ENCODE results near the gene RABL2B. TPM values are rescaled to one million over a fixed set of nuclear protein-coding genes. Genes with fewer than 3 reads are reported as not detected.
A peak's percentile ranks its signal among the peaks of the same experiment; 100 is the strongest.

The RABL2B gene
- total RNA-seq, 1 donor from 2014 or later, result 19.2 TPM

- TF ChIP-seq CTCF (IDR thresholded peaks at IDR 0.05; ENCODE audit: partially characterized antibody, unreplicated experiment), result peak; percentile 62
- Mint-ChIP-seq H3K27me3 (ENCODE audit: unreplicated experiment) (peaks cover 33% of the 10 kb centered on the region), H3K4me3 (ENCODE audit: unreplicated experiment) (no peak overlapping the region), H3K4me1 (ENCODE audit: low read depth, unreplicated experiment) (no peaks in the 10 kb centered on the region), H3K27ac (ENCODE audit: unreplicated experiment) (no peak overlapping the region), H3K36me3 (ENCODE audit: unreplicated experiment) (no peaks in the 10 kb centered on the region), H3K9me3 (ENCODE audit: unreplicated experiment) (peaks cover 6% of the 10 kb centered on the region)
- no peak for DNase-seq
These were observed 51.4 kb downstream of the RABL2B start for GRCh38 chr22:50731811-50732624.

GRCh38 chr22:50730941-50731661 is 52.3 kb downstream of the RABL2B start:
- no peaks in the 10 kb centered on the region for H3K36me3 Mint-ChIP-seq (ENCODE audit: unreplicated experiment)
- peaks cover 7% of the 10 kb centered on the region for H3K9me3 Mint-ChIP-seq (ENCODE audit: unreplicated experiment)
- peaks cover 34% of the 10 kb centered on the region for H3K27me3 Mint-ChIP-seq (ENCODE audit: unreplicated experiment)
- no peak for DNase-seq
- no peak overlapping the region for H3K4me3 Mint-ChIP-seq (ENCODE audit: unreplicated experiment)
- TF ChIP-seq CTCF (IDR thresholded peaks at IDR 0.05; ENCODE audit: partially characterized antibody, unreplicated experiment), result no peak
- H3K4me1 Mint-ChIP-seq (ENCODE audit: low read depth, unreplicated experiment), result no peaks in the 10 kb centered on the region
- no peak overlapping the region for H3K27ac Mint-ChIP-seq (ENCODE audit: unreplicated experiment)

GRCh38 chr22:50730013-50730891 is 53.2 kb downstream of the RABL2B start:
- no peak overlapping the region for H3K27ac Mint-ChIP-seq (ENCODE audit: unreplicated experiment)
- peaks cover 7% of the 10 kb centered on the region for H3K9me3 Mint-ChIP-seq (ENCODE audit: unreplicated experiment)

GRCh38 chr22:50729391-50730012 is 53.9 kb downstream of the RABL2B start:
- peaks cover 7% of the 10 kb centered on the region for H3K9me3 Mint-ChIP-seq (ENCODE audit: unreplicated experiment)
- no peak overlapping the region for H3K27ac Mint-ChIP-seq (ENCODE audit: unreplicated experiment)
- H3K36me3 Mint-ChIP-seq (ENCODE audit: unreplicated experiment), result no peaks in the 10 kb centered on the region
- TF ChIP-seq CTCF (IDR thresholded peaks at IDR 0.05; ENCODE audit: partially characterized antibody, unreplicated experiment), result no peak
- DNase-seq, result peak; percentile 24
- no peaks in the 10 kb centered on the region for H3K4me1 Mint-ChIP-seq (ENCODE audit: low read depth, unreplicated experiment)
- no peak overlapping the region for H3K4me3 Mint-ChIP-seq (ENCODE audit: unreplicated experiment)
- H3K27me3 Mint-ChIP-seq (ENCODE audit: unreplicated experiment), result peaks cover 30% of the 10 kb centered on the region

More at GRCh38 chr22:50730013-50730891, 53.2 kb downstream of the RABL2B start:
- Mint-ChIP-seq H3K27me3 (ENCODE audit: unreplicated experiment) (peaks cover 34% of the 10 kb centered on the region), H3K4me1 (ENCODE audit: low read depth, unreplicated experiment) (no peaks in the 10 kb centered on the region), H3K4me3 (ENCODE audit: unreplicated experiment) (no peak overlapping the region), H3K36me3 (ENCODE audit: unreplicated experiment) (no peaks in the 10 kb centered on the region)
- DNase-seq, result no peak
- TF ChIP-seq CTCF (IDR thresholded peaks at IDR 0.05; ENCODE audit: partially characterized antibody, unreplicated experiment), result no peak
